Measurements from ENCODE around the gene EDN3. TPM values are rescaled to one million over a fixed set of nuclear protein-coding genes. Genes with fewer than 3 reads are reported as not detected.

Gene EDN3
- total RNA-seq (1 to 10 TPM in 2 of 4 donors, under 1 TPM in 2; 0.62 to 1.7 (median 1.1) TPM), polyA plus RNA-seq (1 to 10 TPM; 1.1 to 2.3 (median 1.5) TPM)
- long read RNA-seq, donor 1, partial matches to known transcripts = 0 of 1 reads
- long read RNA-seq, donor 1, other reads (novel, unspliced or antisense) = 1 of 1 reads
- long read RNA-seq, donor 2 = 0 reads

GRCh38 chr20:59300333-59301081 lies at the start of gene EDN3:
Gene EDN3, plus strand, starts transcription at chr20:59300611. Its CDS starts 202 bp downstream, at chr20:59300813.
- intact Hi-C loops (cut with DNase I) = no loop called here
- H3K4me1 ChIP-seq = no peaks in the 10 kb centered on the region
- no peak for DNase-seq
- H3K27ac ChIP-seq = no peak within 1 kb of the TSS
- peak in 1 of 4 donors; percentile 10 for ATAC-seq
- 1 to 2% (median 2%) methylated on average over 58 to 77 of the region's 77 CpGs for WGBS, 3 donors
- TF ChIP-seq CTCF (IDR thresholded peaks at IDR 0.05) = no peak
- no peak within 1 kb of the TSS for H3K4me3 ChIP-seq
- H3K36me3 ChIP-seq (ENCODE audit: insufficient read depth in 1 of 2, low read depth in 1 of 2) = no peaks in the 10 kb centered on the region
- no peaks in the 10 kb centered on the region for H3K9me3 ChIP-seq
- H3K27me3 ChIP-seq (ENCODE audit: insufficient read depth in 3 of 3, low read length in 2 of 3) = peaks cover 0 to 56% (median 17%) of the 10 kb centered on the region in 3 donors

- ATAC-seq (no peak), DNase-seq (no peak)
- no peaks in the 10 kb centered on the region for H3K9me3 ChIP-seq
- 75 to 82% (median 81%) methylated on average over 6 of the region's 6 CpGs for WGBS, 3 donors
- no peaks in the 10 kb centered on the region for H3K4me1 ChIP-seq
- intact Hi-C loops (cut with DNase I) = no loop called here
- peaks cover 0 to 13% (median 4%) of the 10 kb centered on the region in 3 donors for H3K27me3 ChIP-seq (ENCODE audit: insufficient read depth in 3 of 3, low read length in 2 of 3)
- H3K36me3 ChIP-seq (ENCODE audit: insufficient read depth in 1 of 2, low read depth in 1 of 2) = no peaks in the 10 kb centered on the region
- TF ChIP-seq CTCF (IDR thresholded peaks at IDR 0.05) = no peak
- no peak overlapping the region for H3K4me3 ChIP-seq
- H3K27ac ChIP-seq = no peak overlapping the region
Observed at GRCh38 chr20:59253325-59253724, 47.1 kb upstream of the EDN3 start.

GRCh38 chr20:59253779-59254319 lies 46.6 kb upstream of the EDN3 start:
- Histone ChIP-seq H3K4me1 (no peaks in the 10 kb centered on the region), H3K9me3 (no peaks in the 10 kb centered on the region), H3K27ac (no peak overlapping the region), H3K27me3 (ENCODE audit: insufficient read depth in 3 of 3, low read length in 2 of 3) (peaks cover 0 to 13% (median 4%) of the 10 kb centered on the region in 3 donors), H3K36me3 (ENCODE audit: insufficient read depth in 1 of 2, low read depth in 1 of 2) (no peaks in the 10 kb centered on the region), H3K4me3 (no peak overlapping the region)
- DNase-seq = no peak
- no peak for TF ChIP-seq CTCF (IDR thresholded peaks at IDR 0.05)
- WGBS, 3 donors = 13 to 19% (median 13%) methylated on average over 4 of the region's 4 CpGs
- ATAC-seq = no peak
- intact Hi-C loops (cut with DNase I) = no loop called here

- Histone ChIP-seq H3K27ac (no peak overlapping the region), H3K9me3 (no peaks in the 10 kb centered on the region), H3K4me1 (no peaks in the 10 kb centered on the region), H3K27me3 (ENCODE audit: insufficient read depth in 3 of 3, low read length in 2 of 3) (peaks cover 0 to 7% (median 4%) of the 10 kb centered on the region in 3 donors), H3K36me3 (ENCODE audit: insufficient read depth in 1 of 2, low read depth in 1 of 2) (no peaks in the 10 kb centered on the region), H3K4me3 (no peak overlapping the region)
- TF ChIP-seq CTCF (IDR thresholded peaks at IDR 0.05) = no peak
- no peak for ATAC-seq
- DNase-seq = no peak
- intact Hi-C loops (cut with DNase I) = loop anchor here in 1 of 2 donors (5.0 kb wide), 1 partner anchor 222 kb away; no protein-coding TSS in a partner anchor
- WGBS, 3 donors = 74 to 88% (median 79%) methylated on average over 5 of the region's 5 CpGs
Observed at GRCh38 chr20:59255256-59255655, 45.2 kb upstream of the EDN3 start.

Data from psoas muscle (tissue), 8 donors.